ENCODE results near the gene TMED1.

Gene TMED1

GRCh38 chr19:10812196-10812595, 23.8 kb downstream of the TMED1 start:
- TF ChIP-seq, protein P1, sequence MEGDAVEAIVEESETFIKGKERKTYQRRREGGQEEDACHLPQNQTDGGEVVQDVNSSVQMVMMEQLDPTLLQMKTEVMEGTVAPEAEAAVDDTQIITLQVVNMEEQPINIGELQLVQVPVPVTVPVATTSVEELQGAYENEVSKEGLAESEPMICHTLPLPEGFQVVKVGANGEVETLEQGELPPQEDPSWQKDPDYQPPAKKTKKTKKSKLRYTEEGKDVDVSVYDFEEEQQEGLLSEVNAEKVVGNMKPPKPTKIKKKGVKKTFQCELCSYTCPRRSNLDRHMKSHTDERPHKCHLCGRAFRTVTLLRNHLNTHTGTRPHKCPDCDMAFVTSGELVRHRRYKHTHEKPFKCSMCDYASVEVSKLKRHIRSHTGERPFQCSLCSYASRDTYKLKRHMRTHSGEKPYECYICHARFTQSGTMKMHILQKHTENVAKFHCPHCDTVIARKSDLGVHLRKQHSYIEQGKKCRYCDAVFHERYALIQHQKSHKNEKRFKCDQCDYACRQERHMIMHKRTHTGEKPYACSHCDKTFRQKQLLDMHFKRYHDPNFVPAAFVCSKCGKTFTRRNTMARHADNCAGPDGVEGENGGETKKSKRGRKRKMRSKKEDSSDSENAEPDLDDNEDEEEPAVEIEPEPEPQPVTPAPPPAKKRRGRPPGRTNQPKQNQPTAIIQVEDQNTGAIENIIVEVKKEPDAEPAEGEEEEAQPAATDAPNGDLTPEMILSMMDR (IDR thresholded peaks at IDR 0.05; ENCODE audit: low read depth, low read length), result no peak
- H3K4me3 ChIP-seq (ENCODE audit: low read depth, low read length), result no peak overlapping the region

- TF ChIP-seq, protein P1 (IDR thresholded peaks at IDR 0.05; ENCODE audit: low read depth, low read length), result no peak
Observed at GRCh38 chr19:10811391-10812111, 24.5 kb downstream of the TMED1 start.

GRCh38 chr19:10809651-10810285, 26.2 kb downstream of the TMED1 start:
- TF ChIP-seq, protein P1 (IDR thresholded peaks at IDR 0.05; ENCODE audit: low read depth, low read length), result no peak
- no peak overlapping the region for H3K4me3 ChIP-seq (ENCODE audit: low read depth, low read length)

More at GRCh38 chr19:10811391-10812111, 24.5 kb downstream of the TMED1 start:
- H3K4me3 ChIP-seq (ENCODE audit: low read depth, low read length), result no peak overlapping the region

- no peak overlapping the region for H3K4me3 ChIP-seq (ENCODE audit: low read depth, low read length)
- TF ChIP-seq, protein P1 (IDR thresholded peaks at IDR 0.05; ENCODE audit: low read depth, low read length), result no peak
Observed at GRCh38 chr19:10808937-10809649, 26.9 kb downstream of the TMED1 start.

DNA sequence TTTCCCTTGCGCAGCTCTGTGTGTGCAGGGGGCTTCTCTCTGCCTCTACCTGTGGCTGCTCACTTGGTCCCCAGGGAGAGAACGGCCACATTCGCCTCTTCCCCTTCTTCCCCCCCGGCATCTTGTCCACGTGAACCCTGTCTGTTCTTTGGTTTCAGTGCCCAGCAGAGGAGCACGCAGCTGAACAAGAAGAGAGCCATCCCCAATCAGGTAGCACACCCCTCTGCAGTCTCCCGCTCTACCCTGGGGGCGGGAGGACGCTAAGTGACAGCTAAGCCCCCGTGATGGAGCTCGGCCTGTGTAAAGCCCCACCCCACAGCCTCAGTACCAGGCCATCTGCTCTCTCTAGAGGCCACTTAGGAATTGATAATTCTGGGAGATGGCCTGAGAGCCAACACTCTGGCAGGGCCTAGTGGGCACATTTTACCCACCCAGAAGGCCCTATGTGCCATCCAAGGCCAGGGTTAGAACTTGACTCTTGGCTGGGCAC, 30.2 kb downstream of the TMED1 start:
- TF ChIP-seq, protein P1 (IDR thresholded peaks at IDR 0.05; ENCODE audit: low read depth, low read length), result no peak
- H3K4me3 ChIP-seq (ENCODE audit: low read depth, low read length), result no peak overlapping the region

GRCh38 chr19:10805065-10805757, 30.8 kb downstream of the TMED1 start:
- H3K4me3 ChIP-seq (ENCODE audit: low read depth, low read length), result no peak overlapping the region
- TF ChIP-seq, protein P1 (IDR thresholded peaks at IDR 0.05; ENCODE audit: low read depth, low read length), result no peak
